AG04449 (cell line): ENCODE data around the gene PIK3C2G.

ENCODE experiments used
- CTCF ChIA-PET: fragments of 350-600 bp; formaldehyde crosslinking; extraction: SDS; loops from one replicate; lab custom pipeline; 2021; ENCODE audit warnings: antibody characterized with exemption; lab: Yijun Ruan, JAX
- POLR2A ChIA-PET: fragments of 400-600, 350-600 bp; formaldehyde crosslinking; extraction: SDS; loops from one replicate; lab custom pipeline; 2020; ENCODE audit warnings: antibody characterized with exemption, inconsistent platforms; lab: Yijun Ruan, JAX
- DNase-seq: peaks from one replicate; pipeline ENCODE4 v3.0.0-alpha.2; 2010; ENCODE audit warnings: low read depth, low spot score
- H3K4me3 ChIP-seq: 2 replicates; pipeline ENCODE4 v1.5.1; 2011; ENCODE audit warnings: low read depth, mild to moderate bottlenecking, control low read depth, low read length
- TF ChIP-seq, protein P1 (sequence below): IDR thresholded peaks from one replicate; pipeline ENCODE4 v1.5.1; 2011; ENCODE audit warnings: mild to moderate bottlenecking, moderate library complexity, low read length, control low read depth, inconsistent platforms; ENCODE audit not compliant: insufficient read depth; ENCODE audit errors: missing control alignments

The PIK3C2G gene

DNA sequence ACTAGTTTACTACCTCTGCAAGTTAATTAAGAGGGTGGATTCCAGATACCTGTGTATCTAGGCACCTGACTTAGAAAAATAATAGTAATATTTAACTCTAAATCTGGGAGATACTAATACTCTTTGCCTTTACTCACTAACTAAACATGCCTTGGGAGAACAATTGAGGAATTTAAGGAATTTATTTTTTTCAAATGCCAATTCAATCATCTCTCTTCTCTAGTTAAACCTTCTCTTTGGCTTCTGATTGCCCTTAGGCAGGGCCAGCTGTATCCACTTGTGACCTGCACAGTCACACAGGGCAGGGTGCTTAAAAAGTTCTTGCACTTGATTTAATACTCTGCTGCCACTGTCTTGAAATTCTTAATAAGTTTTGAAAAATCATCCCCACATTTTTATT is 334.1 kb downstream of the PIK3C2G start:
- no peak overlapping the region for H3K4me3 ChIP-seq
- TF ChIP-seq, protein P1, sequence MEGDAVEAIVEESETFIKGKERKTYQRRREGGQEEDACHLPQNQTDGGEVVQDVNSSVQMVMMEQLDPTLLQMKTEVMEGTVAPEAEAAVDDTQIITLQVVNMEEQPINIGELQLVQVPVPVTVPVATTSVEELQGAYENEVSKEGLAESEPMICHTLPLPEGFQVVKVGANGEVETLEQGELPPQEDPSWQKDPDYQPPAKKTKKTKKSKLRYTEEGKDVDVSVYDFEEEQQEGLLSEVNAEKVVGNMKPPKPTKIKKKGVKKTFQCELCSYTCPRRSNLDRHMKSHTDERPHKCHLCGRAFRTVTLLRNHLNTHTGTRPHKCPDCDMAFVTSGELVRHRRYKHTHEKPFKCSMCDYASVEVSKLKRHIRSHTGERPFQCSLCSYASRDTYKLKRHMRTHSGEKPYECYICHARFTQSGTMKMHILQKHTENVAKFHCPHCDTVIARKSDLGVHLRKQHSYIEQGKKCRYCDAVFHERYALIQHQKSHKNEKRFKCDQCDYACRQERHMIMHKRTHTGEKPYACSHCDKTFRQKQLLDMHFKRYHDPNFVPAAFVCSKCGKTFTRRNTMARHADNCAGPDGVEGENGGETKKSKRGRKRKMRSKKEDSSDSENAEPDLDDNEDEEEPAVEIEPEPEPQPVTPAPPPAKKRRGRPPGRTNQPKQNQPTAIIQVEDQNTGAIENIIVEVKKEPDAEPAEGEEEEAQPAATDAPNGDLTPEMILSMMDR: no peak
- CTCF ChIA-PET: no interaction called here
- POLR2A ChIA-PET: no interaction called here
- DNase-seq: no peak

DNA sequence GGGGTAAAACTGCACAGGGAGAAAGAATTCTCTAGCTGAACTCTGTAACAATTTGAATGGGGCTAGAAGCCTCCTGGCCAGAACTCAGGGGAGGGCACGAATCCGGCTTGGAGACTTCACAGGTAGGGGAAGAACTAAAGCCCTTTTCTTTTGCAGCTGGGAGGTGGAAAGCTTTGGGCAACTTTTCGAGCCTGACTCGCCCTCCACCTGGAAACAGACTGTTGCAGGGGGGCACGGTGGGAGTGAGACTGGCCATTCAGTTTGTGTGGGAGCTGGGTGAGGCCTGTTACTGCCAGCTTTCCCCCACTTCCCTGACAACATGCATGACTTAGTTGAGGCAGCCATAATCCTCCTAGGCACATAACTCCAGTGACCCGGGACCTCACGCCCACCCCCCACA is 340.6 kb downstream of the PIK3C2G start:
- DNase-seq: no peak
- TF ChIP-seq, protein P1: no peak
- POLR2A ChIA-PET: no interaction called here
- H3K4me3 ChIP-seq: no peak overlapping the region
- CTCF ChIA-PET: no interaction called here

DNA sequence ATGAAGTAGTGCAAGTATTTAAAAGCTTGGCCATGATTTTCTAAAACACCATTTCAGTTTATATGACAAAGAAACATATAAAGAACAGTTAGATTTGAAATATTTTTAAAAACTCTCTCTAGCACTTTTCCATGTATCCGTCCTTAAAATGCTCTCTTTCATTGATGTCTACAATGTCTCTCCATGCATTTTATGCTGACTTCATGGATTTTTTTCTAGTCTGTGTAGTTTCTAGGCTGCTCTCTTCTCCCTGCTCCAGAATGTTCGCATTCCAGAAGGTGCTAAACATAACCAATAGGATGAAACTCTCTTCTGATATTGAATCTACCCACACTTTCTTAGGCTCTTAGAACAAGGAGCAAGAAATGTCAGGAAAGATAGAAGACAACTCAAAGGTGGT is 351.7 kb downstream of the PIK3C2G start:
- ChIA-PET POLR2A (no interaction called here), CTCF (no interaction called here)
- no peak overlapping the region for H3K4me3 ChIP-seq
- TF ChIP-seq, protein P1: no peak
- no peak for DNase-seq

- no peak overlapping the region for H3K4me3 ChIP-seq
- TF ChIP-seq, protein P1: no peak
- POLR2A ChIA-PET: no interaction called here
- CTCF ChIA-PET: no interaction called here
- DNase-seq: no peak
Measured at GRCh38 chr12:18620986-18621385, 359.7 kb downstream of the PIK3C2G start.

- H3K4me3 ChIP-seq: no peak overlapping the region
- DNase-seq: no peak
- ChIA-PET POLR2A (no interaction called here), CTCF (no interaction called here)
- TF ChIP-seq, protein P1: no peak
Measured at GRCh38 chr12:18629445-18629844, 368.1 kb downstream of the PIK3C2G start.

- CTCF ChIA-PET: no interaction called here
- TF ChIP-seq, protein P1: no peak
- DNase-seq: no peak
- H3K4me3 ChIP-seq: no peak overlapping the region
- POLR2A ChIA-PET: no interaction called here
Measured at GRCh38 chr12:18629916-18630315, 368.6 kb downstream of the PIK3C2G start.
